NCI-H1417 (cell line): ENCODE results near the gene CAPRIN1.
"Not testable (repeated sequence)": the region's sequence is repeated elsewhere in the genome, so short reads cannot be mapped to it uniquely, and the experiment has no call there.

Source experiments
- DNase-seq, 3 experiments: peaks; one replicate each; lab custom pipeline; 2025; lab: John Stamatoyannopoulos, UW

The CAPRIN1 gene

DNA sequence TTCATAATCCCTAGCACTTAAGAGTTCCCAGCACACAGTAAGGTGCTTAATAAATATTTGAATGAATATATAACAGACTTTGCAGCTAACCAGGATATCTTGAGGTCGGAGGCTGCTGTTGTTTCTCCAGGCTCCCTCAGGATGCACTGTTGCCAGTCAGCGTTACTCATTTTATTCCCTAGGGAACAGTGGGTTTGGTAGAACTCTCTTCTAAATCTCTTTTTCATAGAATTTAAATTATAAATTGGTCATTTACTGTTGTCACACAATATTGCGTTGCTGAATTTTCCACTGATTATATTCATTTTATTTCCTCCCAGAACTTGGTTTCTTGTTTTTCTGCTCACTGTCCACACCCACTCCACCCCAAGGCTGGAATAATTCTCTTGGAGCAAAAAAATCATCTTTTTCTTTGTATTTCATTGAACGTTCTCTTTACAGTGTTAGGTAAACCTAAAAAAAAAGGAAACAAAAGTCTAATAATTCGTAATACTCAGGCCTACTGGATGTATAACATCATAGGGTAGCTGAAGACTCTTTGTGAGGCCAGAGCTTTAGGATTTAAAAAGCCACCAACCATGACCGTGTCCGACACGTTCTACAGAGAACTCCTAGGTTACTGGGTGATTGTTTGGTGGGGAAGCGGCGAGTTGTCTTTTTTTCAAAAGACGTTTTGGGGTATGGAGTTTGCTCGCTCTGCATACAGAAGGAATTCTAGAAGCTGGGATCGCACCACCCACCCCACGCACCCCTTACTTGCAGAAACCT is 766 bp upstream of the CAPRIN1 start:
- peak in 2 of 3 experiments; percentile 63 to 84 for DNase-seq

DNA sequence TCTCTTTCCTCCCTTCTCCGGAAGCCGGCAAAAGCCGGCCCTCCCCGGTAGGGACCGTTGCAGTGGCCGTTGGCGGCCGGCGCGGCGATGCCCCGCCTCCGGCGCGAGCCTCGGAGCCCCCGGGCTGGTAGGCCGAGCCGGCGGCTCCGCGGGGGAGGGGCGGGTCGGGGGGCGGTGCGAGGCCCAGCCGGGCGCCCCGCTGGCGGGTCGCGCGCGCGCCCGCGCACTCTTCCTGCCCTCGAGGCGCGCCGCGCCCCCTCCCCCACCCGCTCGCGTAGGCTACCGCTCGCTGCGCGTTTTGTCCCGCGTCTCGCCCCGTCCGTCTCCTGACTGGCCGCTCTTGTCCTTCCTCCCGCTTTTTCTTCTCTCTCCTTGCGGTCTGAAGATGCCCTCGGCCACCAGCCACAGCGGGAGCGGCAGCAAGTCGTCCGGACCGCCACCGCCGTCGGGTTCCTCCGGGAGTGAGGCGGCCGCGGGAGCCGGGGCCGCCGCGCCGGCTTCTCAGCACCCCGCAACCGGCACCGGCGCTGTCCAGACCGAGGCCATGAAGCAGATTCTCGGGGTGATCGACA is 591 bp downstream of the CAPRIN1 start:
- peak; percentile 92 to 96 (median 92) for DNase-seq

DNA sequence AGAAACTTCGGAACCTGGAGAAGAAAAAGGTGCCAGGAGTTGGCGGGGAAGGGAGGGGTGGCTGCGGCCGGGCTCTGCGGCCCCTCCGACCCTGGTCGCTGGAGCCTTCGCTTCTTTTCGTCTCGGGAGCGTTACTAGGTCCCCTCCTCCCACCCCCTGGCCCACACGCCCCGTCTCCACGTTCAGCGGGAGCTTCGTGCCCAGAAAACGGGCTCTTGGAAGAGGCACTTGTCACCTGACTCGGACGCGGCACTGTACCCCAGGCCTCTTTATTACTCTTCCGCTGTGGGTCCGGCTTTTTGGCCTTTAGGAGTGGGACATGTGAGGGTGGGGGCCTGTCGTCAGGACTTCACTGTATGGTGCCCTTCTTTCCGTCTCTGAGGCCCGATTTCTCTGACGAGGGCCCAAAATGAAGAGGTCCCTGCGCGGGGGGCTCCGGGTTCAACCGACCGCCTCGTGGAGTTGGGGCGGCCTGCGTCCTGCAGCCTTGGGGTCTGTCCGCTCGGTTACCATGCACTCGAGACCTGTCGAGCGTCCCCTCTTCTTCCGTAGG is 1.2 kb downstream of the CAPRIN1 start:
- peak in 2 of 3 experiments; percentile 33 to 66 for DNase-seq

DNA sequence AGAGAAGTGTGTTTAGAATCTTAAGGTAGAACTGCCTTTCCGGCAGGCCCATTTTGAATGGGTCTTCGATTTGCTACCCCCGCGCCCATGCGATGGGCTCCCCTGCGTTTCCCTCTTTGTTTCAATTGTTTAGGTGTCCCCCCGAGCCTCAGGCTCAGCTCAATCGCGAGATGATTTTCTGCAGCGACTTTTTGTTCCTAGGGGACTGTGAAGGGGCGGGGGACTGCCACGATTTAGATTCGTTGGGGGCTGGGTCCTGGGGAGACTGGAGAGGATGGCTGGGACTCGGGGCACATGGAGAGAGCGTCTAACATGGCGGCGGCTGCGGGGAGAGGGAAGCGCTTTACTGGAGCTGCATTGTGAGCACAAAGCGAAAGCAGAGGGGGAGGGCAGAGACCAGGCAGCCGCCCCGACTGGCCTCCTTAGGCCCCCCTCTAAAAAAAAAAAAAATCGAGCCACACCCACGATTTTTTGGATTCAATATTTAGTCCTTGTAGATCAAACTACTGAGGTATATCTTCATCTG is 1.7 kb downstream of the CAPRIN1 start:
- peak; percentile 62 to 80 (median 74) for DNase-seq

DNA sequence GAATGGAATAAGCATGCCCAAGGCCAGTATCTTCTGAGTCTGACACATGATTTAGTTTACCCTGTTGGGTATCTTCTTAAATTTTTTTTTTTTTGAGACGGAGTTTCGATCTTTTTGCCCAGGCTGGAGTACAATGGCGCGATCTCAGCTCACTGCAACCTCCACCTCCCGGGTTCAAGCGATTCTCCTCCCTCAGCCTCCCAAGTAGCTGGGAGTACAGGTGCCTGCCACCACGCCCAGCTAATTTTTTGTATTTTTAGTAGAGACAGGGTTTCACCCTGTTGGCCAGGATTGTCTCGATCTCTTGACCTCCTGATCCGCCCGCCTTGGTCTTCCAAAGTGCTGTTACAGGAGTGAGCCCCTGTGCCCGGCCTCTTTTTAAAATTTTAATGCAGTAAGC is 2.8 kb downstream of the CAPRIN1 start:
- DNase-seq, result not testable (repeated sequence)

DNA sequence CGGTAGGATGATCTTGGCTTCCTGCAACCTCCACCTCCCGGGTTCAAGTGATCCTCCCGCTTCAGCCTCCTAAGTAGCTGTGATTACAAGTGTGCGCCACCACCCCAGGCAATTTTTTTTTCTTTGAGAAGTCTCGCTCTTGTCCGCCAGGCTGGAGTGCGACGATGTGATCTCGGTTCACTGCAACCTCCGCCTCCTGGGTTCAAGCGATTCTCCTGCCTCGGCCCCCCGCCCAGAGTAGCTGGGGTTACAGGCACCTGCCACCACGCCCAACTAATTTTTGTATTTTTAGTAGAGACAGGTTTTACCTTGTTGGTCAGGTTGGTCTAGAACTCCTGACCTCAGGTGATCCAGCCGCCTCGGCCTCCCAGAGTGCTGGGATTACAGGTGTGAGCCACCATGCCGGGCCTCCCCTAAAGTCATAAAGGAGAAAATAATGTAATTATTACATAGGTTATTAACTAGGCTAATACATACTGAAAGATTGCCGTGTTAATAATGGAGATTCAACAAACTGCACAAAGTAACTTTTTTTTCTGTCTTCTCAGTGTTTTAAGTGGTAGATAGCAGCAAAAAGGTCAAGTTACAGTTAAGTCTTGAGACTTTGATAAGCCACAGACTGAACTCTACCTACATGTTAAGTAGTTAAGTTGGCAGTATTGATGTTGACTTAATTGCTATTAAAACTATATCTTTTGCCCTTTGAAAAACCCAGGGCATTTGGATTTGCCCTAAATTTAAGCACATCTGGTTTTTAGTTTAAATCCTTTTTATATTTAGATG is 3.9 kb downstream of the CAPRIN1 start:
- no peak for DNase-seq

DNA sequence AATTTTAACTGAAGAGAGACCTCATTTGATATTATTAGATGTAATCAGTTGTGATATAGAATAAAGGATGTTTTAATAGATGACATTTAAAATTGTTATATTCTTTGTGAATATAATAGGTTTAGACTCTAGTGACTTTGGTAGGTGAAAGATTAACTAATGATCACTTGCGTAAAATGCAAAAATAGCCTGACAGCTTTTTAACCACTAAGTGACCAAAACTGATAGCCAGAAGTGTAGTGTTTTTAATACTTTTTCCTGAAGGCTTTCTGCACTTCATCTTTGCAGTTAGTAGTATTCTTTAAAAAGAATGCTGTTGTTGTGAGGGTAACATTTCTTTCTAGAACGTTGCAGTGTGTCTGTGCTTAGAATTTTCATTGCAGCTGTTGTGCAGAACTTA is 5.1 kb downstream of the CAPRIN1 start:
- no peak for DNase-seq

DNA sequence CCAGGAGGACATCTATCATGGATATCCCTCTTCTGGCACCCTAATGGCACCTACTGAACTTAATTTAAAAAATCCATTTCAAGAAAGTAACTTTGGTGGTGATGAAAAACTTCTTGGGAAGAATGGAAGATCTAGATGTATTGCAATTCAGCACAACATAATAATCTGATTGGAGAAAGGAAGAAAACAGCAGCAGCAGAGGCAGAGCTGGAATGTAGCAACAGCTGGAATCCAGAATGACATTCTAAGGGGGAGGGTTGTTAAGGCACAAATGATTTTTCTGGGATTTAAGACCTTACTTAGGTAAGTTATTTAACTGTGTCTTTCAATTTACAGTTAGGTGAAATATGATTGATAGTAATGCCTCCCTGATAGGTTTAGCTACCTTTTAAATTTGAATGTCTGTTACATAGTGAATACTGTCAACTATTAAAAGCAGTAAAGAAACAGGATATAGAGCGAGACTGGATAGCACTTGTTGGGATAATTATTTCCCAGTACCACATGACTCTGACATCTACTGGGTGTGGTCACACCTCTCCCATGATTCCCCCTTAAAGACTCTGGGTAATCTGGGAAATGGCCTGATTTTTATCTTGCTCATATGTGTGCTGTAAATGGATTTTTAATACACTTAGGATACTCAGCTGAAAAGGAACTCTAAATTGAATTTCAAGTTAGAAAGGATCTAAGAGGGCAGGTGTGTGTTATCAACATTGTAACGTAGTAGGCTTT is 11.7 kb downstream of the CAPRIN1 start:
- no peak for DNase-seq

DNA sequence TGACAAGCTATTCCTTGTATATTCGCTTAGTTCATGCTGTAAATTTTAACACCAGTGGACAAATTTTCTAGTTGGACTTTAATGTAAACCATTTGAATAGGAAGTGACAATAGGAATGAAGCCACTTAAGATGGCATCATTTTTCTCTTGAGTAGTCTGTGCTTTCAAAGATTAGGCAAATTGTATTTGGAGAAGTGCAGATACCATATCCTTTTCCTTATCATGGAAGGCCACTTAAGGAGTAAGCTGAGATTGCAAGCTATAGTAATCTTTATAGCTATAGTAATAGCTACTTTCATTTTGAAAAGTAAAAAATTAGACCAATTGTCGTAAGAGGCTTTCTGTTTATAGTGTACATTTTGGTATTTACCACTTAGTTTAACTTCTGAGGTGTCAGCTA is 12.8 kb downstream of the CAPRIN1 start:
- no peak for DNase-seq

DNA sequence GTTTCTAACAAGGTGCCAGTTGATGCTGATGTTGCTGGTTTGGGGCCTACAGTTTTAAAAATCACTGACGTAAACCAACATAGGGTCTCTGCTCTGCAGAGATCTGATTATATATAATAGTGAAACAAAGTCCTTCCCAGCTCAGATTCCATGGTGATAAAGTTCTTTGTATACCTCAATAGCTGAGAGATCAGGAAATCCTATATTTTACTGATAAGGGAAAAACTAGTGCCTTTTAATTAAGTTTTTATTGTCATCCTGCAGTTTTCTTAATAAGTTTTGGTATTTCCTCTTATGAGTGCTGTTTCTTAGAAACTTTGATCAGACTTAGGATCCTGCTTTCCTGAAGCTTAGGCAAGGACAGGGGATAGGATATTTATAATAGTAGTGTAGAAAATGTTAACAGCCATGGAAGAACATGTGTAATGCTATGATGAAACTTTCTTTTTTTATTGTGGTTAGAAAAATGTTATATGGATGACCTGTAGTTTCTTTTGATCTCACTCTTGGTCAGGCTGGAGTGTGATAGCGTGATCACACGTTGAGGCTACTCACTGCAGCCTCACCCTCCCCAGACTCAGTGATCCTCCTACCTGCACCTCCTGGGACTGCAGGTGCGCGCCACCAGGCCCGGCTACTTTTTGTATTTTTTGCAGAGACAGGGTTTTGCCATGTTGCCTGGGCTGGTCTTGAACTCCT is 14.1 kb downstream of the CAPRIN1 start:
- DNase-seq, result no peak

DNA sequence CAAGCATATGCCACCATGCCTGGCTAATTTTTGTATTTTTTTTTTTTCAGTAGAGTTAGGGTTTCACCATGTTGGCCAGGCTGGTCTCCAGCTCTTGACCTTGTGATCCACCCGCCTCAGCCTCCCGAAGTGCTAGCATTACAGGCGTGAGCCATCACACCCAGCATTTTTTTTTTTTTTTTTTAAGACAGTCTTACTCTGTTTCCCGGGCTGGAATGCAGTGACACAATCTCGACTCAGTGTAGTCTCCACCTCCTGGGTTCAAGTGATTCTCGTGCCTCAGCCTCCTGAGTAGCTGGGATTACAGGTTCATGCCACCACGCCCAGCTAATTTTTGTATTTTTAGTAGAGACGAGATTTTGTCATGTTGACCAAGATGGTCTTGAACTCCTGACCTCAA is 15.2 kb downstream of the CAPRIN1 start:
- DNase-seq, result not testable (repeated sequence)

DNA sequence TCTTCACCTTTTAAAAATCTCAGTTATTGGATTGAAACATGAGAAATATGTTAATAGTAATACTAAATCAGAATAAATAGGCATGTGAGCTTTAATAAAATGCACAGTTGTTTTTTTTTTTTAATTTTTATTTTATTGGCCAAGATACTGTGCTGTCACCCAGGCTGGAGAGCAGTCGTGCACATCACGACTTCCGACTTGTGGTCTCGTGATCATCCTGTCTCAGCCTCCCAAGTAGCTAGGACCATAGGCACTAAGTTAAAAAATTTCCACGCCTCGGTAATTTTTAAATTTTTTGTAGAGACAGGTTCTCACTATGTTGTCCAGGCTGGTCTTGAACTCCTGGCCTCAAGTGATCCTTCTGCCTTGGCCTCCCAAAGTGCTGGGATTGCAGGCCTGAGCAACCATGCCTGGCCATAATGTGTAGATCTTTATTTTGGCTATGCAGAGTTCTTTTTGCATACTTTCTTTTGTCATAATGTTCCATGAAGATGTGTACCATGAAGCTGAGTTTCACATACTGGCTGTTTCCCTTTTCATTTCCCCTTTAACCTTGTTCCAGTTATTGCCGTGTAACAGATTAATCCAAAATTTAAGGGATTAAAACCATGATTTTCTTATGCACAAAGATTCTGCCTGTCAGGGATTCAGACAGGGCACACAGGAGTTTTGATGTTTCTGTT is 16.0 kb downstream of the CAPRIN1 start:
- no peak for DNase-seq

DNA sequence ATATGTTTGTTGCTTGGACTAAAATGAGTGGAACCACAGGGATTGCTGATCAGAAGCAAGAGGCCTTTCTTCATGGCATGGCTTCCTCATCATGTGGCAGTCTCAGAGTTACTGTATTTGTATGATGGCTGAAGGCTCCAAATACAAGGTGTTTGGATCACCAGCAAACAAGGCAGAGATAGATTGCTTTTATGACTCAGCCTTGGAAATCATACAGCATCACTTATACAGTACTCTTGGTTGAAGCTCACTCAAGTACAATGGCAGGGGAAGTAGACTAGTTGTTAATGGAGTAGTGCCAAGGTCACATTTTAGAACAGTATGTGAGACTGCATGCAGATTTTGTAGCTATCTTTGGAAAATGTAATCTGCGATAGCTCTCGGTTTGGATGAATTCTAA is 16.6 kb downstream of the CAPRIN1 start:
- DNase-seq, result no peak

DNA sequence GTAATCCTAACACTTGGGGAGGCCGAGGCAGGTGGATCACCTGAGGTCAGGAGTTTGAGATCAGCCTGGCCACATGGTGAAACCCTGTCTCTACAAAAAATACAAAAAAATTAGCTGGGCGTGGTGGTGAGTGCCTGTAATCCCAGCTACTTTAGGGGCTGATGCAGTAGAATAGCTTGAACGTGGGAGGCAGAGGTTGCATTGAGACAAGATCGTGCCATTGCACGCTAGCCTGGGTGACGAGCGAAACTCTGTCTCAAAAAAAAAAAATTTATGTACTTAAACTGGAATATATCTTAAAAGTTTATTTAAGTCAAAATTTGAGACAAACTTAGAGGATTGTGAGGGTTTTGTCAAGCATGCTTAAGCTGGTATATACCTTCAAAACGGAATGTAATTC is 19.8 kb downstream of the CAPRIN1 start:
- DNase-seq, result not testable (repeated sequence)

DNA sequence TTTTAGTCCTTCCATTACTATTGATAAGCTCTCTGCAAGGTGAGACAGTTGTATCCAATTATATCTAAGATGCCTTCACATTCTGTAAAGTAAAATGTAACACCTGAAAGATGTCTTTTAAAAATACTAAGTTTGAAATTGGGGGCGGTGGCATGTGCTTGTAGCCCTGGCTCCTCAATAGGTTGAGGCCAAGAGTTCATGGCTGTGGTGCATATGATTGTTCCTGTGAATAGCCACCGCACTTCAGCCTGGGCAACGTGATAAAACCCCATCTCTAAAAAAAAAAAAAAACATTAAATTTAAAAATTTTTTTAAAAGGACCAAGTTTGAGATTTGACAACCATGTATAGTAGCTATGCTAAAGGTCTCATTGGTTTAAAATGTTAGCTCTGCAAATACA is 20.5 kb downstream of the CAPRIN1 start:
- DNase-seq, result no peak

DNA sequence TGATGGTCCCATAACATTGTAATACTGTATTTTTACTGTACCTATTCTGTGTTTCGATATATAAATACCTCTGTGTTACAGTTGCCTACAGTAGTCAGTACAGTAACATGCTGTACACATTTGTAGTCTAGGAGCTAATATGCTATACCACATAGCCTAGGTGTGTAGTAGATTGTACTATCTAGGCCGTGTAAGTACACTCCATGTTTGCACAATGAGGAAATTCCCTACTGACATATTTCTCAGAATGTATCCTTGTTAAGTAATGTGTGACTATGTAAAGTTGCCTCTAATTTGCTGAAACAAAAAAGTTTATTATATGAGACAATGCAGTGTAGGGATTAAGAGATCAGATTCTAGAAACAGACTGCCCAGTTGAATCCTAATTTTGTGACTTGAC is 21.3 kb downstream of the CAPRIN1 start:
- no peak for DNase-seq

DNA sequence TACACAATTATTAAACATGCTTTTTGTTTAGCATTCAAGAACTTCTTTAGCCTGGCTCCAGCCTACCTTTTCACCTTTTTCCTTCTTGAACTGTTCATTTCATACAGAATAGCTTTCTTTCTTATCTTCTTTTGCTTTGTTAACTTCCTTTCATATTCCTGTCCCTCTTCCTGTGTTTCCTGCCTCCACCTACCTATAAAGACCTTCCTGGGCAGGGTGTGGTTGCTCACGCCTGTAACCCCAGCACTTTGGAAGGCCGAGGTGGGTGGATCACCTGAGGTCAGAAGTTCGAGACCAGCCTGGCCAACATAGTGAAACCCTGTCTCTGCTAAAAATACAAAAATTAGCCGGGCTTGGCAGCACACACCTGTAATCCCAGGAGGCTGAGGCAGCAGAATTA is 22.9 kb downstream of the CAPRIN1 start:
- DNase-seq, result no peak

DNA sequence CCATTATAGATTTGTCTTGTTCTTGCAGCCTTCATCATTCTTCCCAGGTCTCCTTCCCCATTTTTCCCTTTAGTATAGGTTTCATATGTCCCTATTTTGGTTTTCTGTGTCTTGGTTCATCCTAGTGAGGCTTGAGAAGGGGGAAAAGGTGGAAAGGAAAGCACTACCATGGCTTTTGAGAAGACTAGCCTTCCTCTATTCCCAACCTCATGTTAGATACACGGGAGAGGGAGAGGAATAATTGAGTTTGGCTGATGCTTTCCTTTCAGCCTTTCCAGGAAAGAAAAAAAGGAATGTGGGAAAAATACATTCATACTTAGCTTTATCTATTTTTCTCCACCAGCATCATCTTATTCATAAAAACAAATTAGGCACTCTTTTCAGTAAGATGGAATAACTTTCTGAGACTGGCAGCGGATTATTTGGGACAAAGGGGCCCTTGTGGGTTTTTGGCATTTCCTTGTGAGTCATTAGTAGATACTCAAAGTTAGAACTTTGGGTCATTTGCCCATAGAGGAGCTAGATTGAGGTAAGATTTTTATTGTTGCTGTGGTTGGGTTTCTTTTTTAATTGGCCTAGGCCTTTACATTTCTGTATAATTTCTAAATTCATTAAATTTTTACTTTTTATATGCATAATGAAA is 23.8 kb downstream of the CAPRIN1 start:
- DNase-seq, result no peak

DNA sequence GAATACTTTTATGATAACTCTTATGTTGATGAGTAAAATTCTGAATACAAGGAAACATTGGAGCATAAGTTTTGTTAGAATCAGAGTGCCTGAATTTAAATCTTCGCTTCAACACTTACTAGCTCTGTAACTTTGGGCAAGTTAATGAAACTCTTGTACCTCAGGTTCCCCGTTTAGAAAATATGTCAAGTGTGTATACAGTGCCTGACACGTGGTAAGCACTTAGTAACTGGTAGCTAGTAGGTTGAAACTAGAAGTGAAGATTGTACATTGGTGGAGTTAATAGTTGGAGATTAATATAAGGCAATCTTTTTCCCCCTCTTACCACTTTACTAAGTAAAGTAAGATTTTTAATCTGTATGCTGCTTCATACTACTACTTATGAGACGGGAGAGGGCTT is 29.1 kb downstream of the CAPRIN1 start:
- no peak for DNase-seq

DNA sequence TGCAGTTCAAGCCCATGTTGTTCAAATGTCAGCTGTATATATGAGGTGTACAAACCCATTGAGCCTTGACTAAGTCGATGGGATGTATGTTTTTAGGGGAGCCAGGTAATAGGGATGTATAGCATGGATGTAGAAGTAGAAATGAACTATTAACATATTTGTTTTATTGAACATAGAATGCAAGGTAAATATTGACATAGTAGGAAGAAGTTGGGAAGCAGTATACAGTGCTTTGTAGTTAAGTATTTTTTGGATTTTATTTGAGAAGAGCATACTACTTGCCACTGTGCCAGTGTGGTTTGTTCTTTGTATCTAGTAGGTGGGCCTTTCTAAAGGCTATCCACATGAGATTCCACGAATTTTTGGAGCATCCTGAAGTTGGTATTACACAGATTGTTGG is 33.1 kb downstream of the CAPRIN1 start:
- no peak for DNase-seq
